K562 (cell line): ENCODE data around the gene LCN12. TPM values are rescaled to one million over a fixed set of nuclear protein-coding genes. Genes with fewer than 3 reads are reported as not detected.

ENCODE experiments used
- E2F3 ChIP-seq: fragments of 250-450 bp; sonication (Bioruptor Pico); IDR thresholded peaks from 2 replicates; pipeline ENCODE4 v1.4.0; 2020; ENCODE audit warnings: mild to moderate bottlenecking
- MBD2 ChIP-seq: sonication (generic); IDR thresholded peaks from 2 replicates; pipeline ENCODE4 v1.6.1; 2016; ENCODE audit warnings: low read depth, borderline replicate concordance
- MGA ChIP-seq: fragments of 450-650 bp; IDR thresholded peaks from 2 replicates; pipeline ENCODE4 v1.6.1; 2016; ENCODE audit warnings: mild to moderate bottlenecking, moderate library complexity
- USF1 ChIP-seq: sonication (generic); formaldehyde crosslinking; IDR thresholded peaks from 2 replicates; pipeline ENCODE4 v1.9.0; 2022; ENCODE audit warnings: mild to moderate bottlenecking, missing genetic modification reagents
- ZC3H8 ChIP-seq: fragments of 450-650 bp; IDR thresholded peaks from 2 replicates; pipeline ENCODE4 v1.6.1; 2017
- ZNF639 ChIP-seq, 2 experiments: fragments of 200-800 bp in 1 of 2; sonication (Bioruptor generic) in 1 of 2; sonication (generic) in 1 of 2; formaldehyde crosslinking in 1 of 2; IDR thresholded peaks in 1 of 2; conservative IDR thresholded peaks in 1 of 2; 2 replicates each; pipeline versions ENCODE4 v1.5.0 to v1.6.1; 2016 to 2020; ENCODE audit warnings: missing compliant biosample characterization in 1 of 2, missing genetic modification characterization in 1 of 2, missing genetic modification reagents in 1 of 2
- polyA plus RNA-seq, 8 experiments: library from polyadenylated mRNA; depleted of rRNA in 4 of 8; stranded (reverse) in 5 of 8; unstranded in 3 of 8; fragments of >200 nt; fragmentation: Nextera tagmentation in 2 of 8; fragmentation: Illumina TruSeq in 1 of 8; extraction: Ambion mirVana in 2 of 8; extraction: Trizol in 1 of 8; gene quantifications; 2 replicates each; pipeline versions ENCODE4 v1.2.1 to v1.2.3, GENCODE V29; 2011 to 2014; ENCODE audit warnings: inconsistent platforms in 1 of 8, missing spikeins in 1 of 8
- total RNA-seq, 7 experiments: library from RNA; depleted of rRNA in 6 of 7; stranded (reverse); fragments of >200 nt in 6 of 7; fragmentation: Illumina TruSeq in 2 of 7; extraction: Trizol in 2 of 7; gene quantifications; 2 replicates each; pipeline versions ENCODE4 v1.2.1 to v1.2.3, GENCODE V29; 2011 to 2021; ENCODE audit warnings: low replicate concordance in 1 of 7
- TF ChIP-seq, protein P1 (sequence below): fragments of 250-450 bp; sonication (Bioruptor Pico); IDR thresholded peaks from 2 replicates; pipeline ENCODE4 v1.5.0; 2020; ENCODE audit warnings: mild to moderate bottlenecking

LCN12 gene
- total and polyA plus RNA-seq, 9 of the 15 experiments (the other 6 are each of a cell fraction or from before 2014, with no cell fraction given), result 0.05 TPM; not detected in 8

DNA sequence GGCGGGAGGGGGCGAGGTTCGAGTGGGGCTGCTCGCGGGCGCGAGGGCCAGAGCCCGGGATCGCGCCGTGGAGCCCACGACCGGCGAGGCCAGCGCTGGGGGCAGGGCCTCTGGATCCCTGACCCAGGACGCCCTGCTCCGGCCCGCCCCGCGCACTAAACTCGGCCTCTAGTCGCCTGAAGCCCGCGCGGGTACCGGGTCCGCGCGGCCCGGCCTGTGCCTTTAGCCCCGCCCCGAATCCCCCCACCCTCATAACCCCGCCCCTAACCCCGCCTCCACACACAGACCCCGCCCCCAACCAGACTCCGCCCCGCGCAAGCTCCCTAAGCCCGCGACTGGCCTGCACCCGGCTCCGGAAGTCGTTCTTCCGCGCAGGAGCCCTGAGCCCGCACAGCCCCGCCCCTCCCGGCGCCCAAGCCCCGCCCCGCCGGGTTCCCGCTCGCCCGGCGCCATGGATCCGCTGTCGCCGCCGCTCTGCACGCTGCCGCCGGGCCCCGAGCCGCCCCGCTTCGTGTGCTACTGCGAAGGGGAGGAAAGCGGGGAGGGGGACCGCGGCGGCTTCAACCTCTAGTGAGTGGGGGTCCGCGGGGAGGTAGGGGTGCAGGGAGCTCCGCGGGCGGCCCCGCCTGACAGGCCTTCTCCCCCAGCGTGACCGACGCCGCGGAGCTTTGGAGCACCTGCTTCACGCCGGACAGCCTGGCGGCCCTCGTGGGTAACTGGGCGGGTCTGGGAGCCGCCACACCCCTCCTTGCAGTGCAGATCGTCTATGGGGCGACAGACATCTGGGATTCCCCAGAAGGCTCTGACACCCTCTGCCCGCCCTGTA lies 40.1 kb downstream of the LCN12 start, which contains the start of gene PAXX (continued):
- peak; percentile 97 for TF ChIP-seq MGA
- peak; percentile 48; the same call in 1 of the 2 replicates for TF ChIP-seq MBD2
- TF ChIP-seq USF1 (CRISPR knock-in tag), result peak; percentile 62
- TF ChIP-seq ZNF639 (CRISPR knock-in tag; conservative IDR thresholded peaks at IDR 0.05 in 1 of 2, IDR thresholded peaks at IDR 0.05 in 1 of 2), result peak in 1 of 2 experiments; percentile 63; a peak in 1 of 4 replicates
- no peak for TF ChIP-seq ZC3H8
- TF ChIP-seq, protein P1, sequence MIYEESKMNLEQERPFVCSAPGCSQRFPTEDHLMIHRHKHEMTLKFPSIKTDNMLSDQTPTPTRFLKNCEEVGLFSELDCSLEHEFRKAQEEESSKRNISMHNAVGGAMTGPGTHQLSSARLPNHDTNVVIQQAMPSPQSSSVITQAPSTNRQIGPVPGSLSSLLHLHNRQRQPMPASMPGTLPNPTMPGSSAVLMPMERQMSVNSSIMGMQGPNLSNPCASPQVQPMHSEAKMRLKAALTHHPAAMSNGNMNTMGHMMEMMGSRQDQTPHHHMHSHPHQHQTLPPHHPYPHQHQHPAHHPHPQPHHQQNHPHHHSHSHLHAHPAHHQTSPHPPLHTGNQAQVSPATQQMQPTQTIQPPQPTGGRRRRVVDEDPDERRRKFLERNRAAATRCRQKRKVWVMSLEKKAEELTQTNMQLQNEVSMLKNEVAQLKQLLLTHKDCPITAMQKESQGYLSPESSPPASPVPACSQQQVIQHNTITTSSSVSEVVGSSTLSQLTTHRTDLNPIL, result no peak
- peak; percentile 90 for TF ChIP-seq E2F3 (CRISPR knock-in tag)
